Measurements from ENCODE around the gene LINGO1.

LINGO1 gene

GRCh38 chr15:77591968-77592613, 40.6 kb downstream of the LINGO1 start:
- no peak for FAIRE-seq

GRCh38 chr15:77589839-77590238, 42.9 kb downstream of the LINGO1 start:
- no peak for FAIRE-seq

GRCh38 chr15:77588126-77588525, 44.6 kb downstream of the LINGO1 start:
- no peak for FAIRE-seq

- no peak for FAIRE-seq
Observed at GRCh38 chr15:77584691-77585090, 48.0 kb downstream of the LINGO1 start.

- no peak for FAIRE-seq
Observed at GRCh38 chr15:77584201-77584600, 48.5 kb downstream of the LINGO1 start.

- no peak for FAIRE-seq
Observed at GRCh38 chr15:77582763-77583162, 49.9 kb downstream of the LINGO1 start.

GRCh38 chr15:77581896-77582569, 50.7 kb downstream of the LINGO1 start:
- no peak for FAIRE-seq

GRCh38 chr15:77580996-77581682, 51.6 kb downstream of the LINGO1 start:
- FAIRE-seq, result no peak

GRCh38 chr15:77579498-77580188, 53.1 kb downstream of the LINGO1 start:
- FAIRE-seq, result no peak

GRCh38 chr15:77578641-77579372, 53.9 kb downstream of the LINGO1 start:
- FAIRE-seq, result no peak

- FAIRE-seq, result no peak
Observed at GRCh38 chr15:77577366-77577950, 55.3 kb downstream of the LINGO1 start.

- FAIRE-seq, result no peak
Observed at GRCh38 chr15:77576538-77576937, 56.2 kb downstream of the LINGO1 start.

- FAIRE-seq, result no peak
Observed at GRCh38 chr15:77575203-77575934, 57.3 kb downstream of the LINGO1 start.

- no peak for FAIRE-seq
Observed at GRCh38 chr15:77574521-77575202, 58.0 kb downstream of the LINGO1 start.

GRCh38 chr15:77573802-77574201, 58.9 kb downstream of the LINGO1 start:
- no peak for FAIRE-seq

GRCh38 chr15:77572186-77572585, 60.5 kb downstream of the LINGO1 start:
- FAIRE-seq, result no peak

- no peak for FAIRE-seq
Observed at GRCh38 chr15:77571741-77572140, 61.0 kb downstream of the LINGO1 start.

GRCh38 chr15:77571181-77571580, 61.5 kb downstream of the LINGO1 start:
- no peak for FAIRE-seq

GRCh38 chr15:77569729-77570125, 63.0 kb downstream of the LINGO1 start:
- no peak for FAIRE-seq

GRCh38 chr15:77568973-77569728, 63.6 kb downstream of the LINGO1 start:
- FAIRE-seq, result no peak
